Measurements from ENCODE around the gene TFEB. TPM values are rescaled to one million over a fixed set of nuclear protein-coding genes. Genes with fewer than 3 reads are reported as not detected.

The TFEB gene
- total and polyA plus RNA-seq, 2 donors (not counting 3 experiments of a cell fraction or from before 2014, with no cell fraction given), result 4.9 to 6.6 TPM

- peak; percentile 75 for TF ChIP-seq GATA2 (IDR thresholded peaks at IDR 0.05; ENCODE audit: insufficient read depth, insufficient read length, low read depth, low read length)
- TF ChIP-seq JUN (IDR thresholded peaks at IDR 0.05; ENCODE audit: borderline replicate concordance, insufficient read depth, insufficient read length, low read depth), result no peak
- no peak for TF ChIP-seq FOS (IDR thresholded peaks at IDR 0.05; ENCODE audit: borderline replicate concordance, insufficient read depth, low read length)
- H2AFZ ChIP-seq (ENCODE audit: low read depth, low read length), result no peak overlapping the region
- no peaks in the 10 kb centered on the region for H3K27me3 ChIP-seq (ENCODE audit: control insufficient read depth in 2 of 2, insufficient read depth in 2 of 2, low read length in 2 of 2)
- H4K20me1 ChIP-seq (replicated peaks; ENCODE audit: control insufficient read depth, extremely low read depth, insufficient read depth, low read length), result no peaks in the 10 kb centered on the region
- BruUV-seq (replicated peaks), result no TSS peak
- no peaks in the 10 kb centered on the region for H3K79me2 ChIP-seq (ENCODE audit: control insufficient read depth, insufficient read depth, low read length)
- H3K9me1 ChIP-seq (replicated peaks; ENCODE audit: control insufficient read depth, extremely low read depth, insufficient read depth, low read length), result no peaks in the 10 kb centered on the region
- ChIA-PET CTCF (interaction anchor here (0.8 to 2.3 kb wide), 4 partner anchors 9 to 128 kb away, joined by 3 to 8 read pairs (median 4); no protein-coding TSS in a partner anchor), POLR2A (no interaction called here)
- intact Hi-C loops (cut with micrococcal nuclease) (no loop called here), dilution Hi-C loops (cut with MboI; ENCODE audit: extremely low pct_ligation_motif_present, low sequenced_read_pairs) (no loop called here)
- DNase-seq (ENCODE audit: low read depth, low spot score) (peak; percentile 11), FAIRE-seq (peak; percentile 31)
- no peak overlapping the region for H3K9ac ChIP-seq (replicated peaks; ENCODE audit: extremely low read depth, insufficient read depth, low read length)
- H3K4me3 ChIP-seq (replicated peaks in 1 of 3; ENCODE audit: insufficient read depth in 1 of 3, low read depth in 1 of 3, low read length in 3 of 3), result no peak overlapping the region
- no peaks in the 10 kb centered on the region for H3K36me3 ChIP-seq (ENCODE audit: control insufficient read depth in 2 of 2, extremely low read depth in 1 of 2, insufficient read depth in 2 of 2, low read length in 2 of 2)
- H3K4me2 ChIP-seq (ENCODE audit: insufficient read depth, low read length), result no peak overlapping the region
- peaks cover 18% of the 10 kb centered on the region for H3K4me1 ChIP-seq (ENCODE audit: control insufficient read depth, extremely low read depth, insufficient read depth, low read length)
- no peaks in the 10 kb centered on the region for H3K9me3 ChIP-seq (replicated peaks; ENCODE audit: control insufficient read depth, insufficient read depth, low read length)
- no peak overlapping the region for H3K27ac ChIP-seq (ENCODE audit: insufficient read depth, low read depth, low read length)
These were observed 4.6 kb downstream of the TFEB start for GRCh38 chr6:41730531-41731436.

- CTCF ChIA-PET, result interaction anchor here (2.3 kb wide), 1 partner anchor 24 kb away, joined by 8 read pairs; no protein-coding TSS in a partner anchor
These were observed 5.8 kb downstream of the TFEB start for GRCh38 chr6:41729624-41730023.

More at GRCh38 chr6:41729624-41730023, 5.8 kb downstream of the TFEB start:
- no TSS peak for BruUV-seq (replicated peaks)
- no peaks in the 10 kb centered on the region for H3K9me3 ChIP-seq (replicated peaks; ENCODE audit: control insufficient read depth, insufficient read depth, low read length)
- DNase-seq (ENCODE audit: low read depth, low spot score) (no peak), FAIRE-seq (no peak)
- dilution Hi-C loops (cut with MboI; ENCODE audit: extremely low pct_ligation_motif_present, low sequenced_read_pairs), result no loop called here
- H2AFZ ChIP-seq (ENCODE audit: low read depth, low read length), result no peak overlapping the region
- H3K27ac ChIP-seq (ENCODE audit: insufficient read depth, low read depth, low read length), result no peak overlapping the region
- H4K20me1 ChIP-seq (replicated peaks; ENCODE audit: control insufficient read depth, extremely low read depth, insufficient read depth, low read length), result no peaks in the 10 kb centered on the region
- POLR2A ChIA-PET, result no interaction called here
- no peaks in the 10 kb centered on the region for H3K9me1 ChIP-seq (replicated peaks; ENCODE audit: control insufficient read depth, extremely low read depth, insufficient read depth, low read length)
- no peak overlapping the region for H3K4me2 ChIP-seq (ENCODE audit: insufficient read depth, low read length)
- no peak for TF ChIP-seq POLR2AphosphoS5 (IDR thresholded peaks at IDR 0.05; ENCODE audit: insufficient read depth, low read depth, low read length)
- TF ChIP-seq GATA2 (IDR thresholded peaks at IDR 0.05; ENCODE audit: insufficient read depth, insufficient read length, low read depth, low read length), result no peak
- no peak for TF ChIP-seq FOS (IDR thresholded peaks at IDR 0.05; ENCODE audit: borderline replicate concordance, insufficient read depth, low read length)
- TF ChIP-seq MYC (IDR thresholded peaks at IDR 0.05; ENCODE audit: low read depth, low read length), result no peak
- no peak for TF ChIP-seq CTCF (IDR thresholded peaks at IDR 0.05; ENCODE audit: extremely low read depth in 1 of 2, insufficient read depth in 1 of 2, low read depth in 1 of 2, low read length in 2 of 2)
- no peak for TF ChIP-seq POLR2A (IDR thresholded peaks at IDR 0.05; ENCODE audit: low read depth, low read length)
- TF ChIP-seq JUN (IDR thresholded peaks at IDR 0.05; ENCODE audit: borderline replicate concordance, insufficient read depth, insufficient read length, low read depth), result no peak
- no peak for TF ChIP-seq EZH2 (IDR thresholded peaks at IDR 0.05; ENCODE audit: borderline replicate concordance, low read depth, low read length, severe bottlenecking)
- no peak for TF ChIP-seq MAX (IDR thresholded peaks at IDR 0.05; ENCODE audit: insufficient read depth, insufficient read length)
- no peak overlapping the region for H3K9ac ChIP-seq (replicated peaks; ENCODE audit: extremely low read depth, insufficient read depth, low read length)
- H3K4me1 ChIP-seq (ENCODE audit: control insufficient read depth, extremely low read depth, insufficient read depth, low read length), result peaks cover 16% of the 10 kb centered on the region
- no peaks in the 10 kb centered on the region for H3K79me2 ChIP-seq (ENCODE audit: control insufficient read depth, insufficient read depth, low read length)
- intact Hi-C loops (cut with micrococcal nuclease), result no loop called here
- H3K4me3 ChIP-seq (replicated peaks in 1 of 3; ENCODE audit: insufficient read depth in 1 of 3, low read depth in 1 of 3, low read length in 3 of 3), result no peak overlapping the region
- H3K36me3 ChIP-seq (ENCODE audit: control insufficient read depth in 2 of 2, extremely low read depth in 1 of 2, insufficient read depth in 2 of 2, low read length in 2 of 2), result no peaks in the 10 kb centered on the region
- H3K27me3 ChIP-seq (ENCODE audit: control insufficient read depth in 2 of 2, insufficient read depth in 2 of 2, low read length in 2 of 2), result no peaks in the 10 kb centered on the region

Measured in endothelial cell of umbilical vein (primary cell).